Measurements from ENCODE around the gene AEBP1. TPM values are rescaled to one million over a fixed set of nuclear protein-coding genes. Genes with fewer than 3 reads are reported as not detected.

The AEBP1 gene
- total RNA-seq, 2 experiments from 2014 or later: 32.6 to 38.3 TPM

Other genes with a start within 250 kb of the AEBP1 start
- gene MRPS24, start 234.8 kb upstream of the AEBP1 start, total RNA-seq: 100 to 1,000 TPM; 142 to 152 TPM
- gene URGCP, start 197.7 kb upstream of the AEBP1 start, total RNA-seq: 10 to 100 TPM; 24.3 to 26.1 TPM
- 10 to 100 TPM; 12.1 to 12.7 TPM for gene UBE2D4, start 177.9 kb upstream of the AEBP1 start, total RNA-seq
- not detected for gene SPDYE1, start 106.4 kb upstream of the AEBP1 start, total RNA-seq
- 100 to 1,000 TPM; 131 to 136 TPM for gene DBNL, start 59.6 kb upstream of the AEBP1 start, total RNA-seq
- under 1 TPM; 0.34 to 0.43 TPM for gene PGAM2, start 38.8 kb upstream of the AEBP1 start, total RNA-seq
- 10 to 100 TPM; 32.5 to 35.2 TPM for gene POLM, start 21.8 kb upstream of the AEBP1 start, total RNA-seq
- 100 to 1,000 TPM; 287 to 296 TPM for gene POLD2, start 19.2 kb downstream of the AEBP1 start, total RNA-seq
- not detected for gene MYL7, start 37.0 kb downstream of the AEBP1 start, total RNA-seq
- gene GCK, start 85.1 kb downstream of the AEBP1 start, total RNA-seq: 1 to 10 TPM; 2.5 to 3.7 TPM
- gene YKT6, start 96.6 kb downstream of the AEBP1 start, total RNA-seq: 10 to 100 TPM; 74.9 to 75.9 TPM
- under 1 TPM; 0.62 to 0.97 TPM for gene CAMK2B, start 221.2 kb downstream of the AEBP1 start, total RNA-seq

Measured in activated naive CD8-positive, alpha-beta T cell treated with anti-CD3 and anti-CD28 coated beads for 36 hours (primary cell).